WTC11 (cell line): ENCODE measurements around the gene ALG14.

Source experiments
- FOXK1 ChIP-seq: sonication (generic); formaldehyde crosslinking; IDR thresholded peaks from 2 replicates; pipeline ENCODE4 v1.8.0; 2022; ENCODE audit warnings: mild to moderate bottlenecking, moderate library complexity, missing genetic modification reagents
- SMAD3 ChIP-seq: sonication (generic); formaldehyde crosslinking; IDR thresholded peaks from 2 replicates; pipeline ENCODE4 v1.8.0; 2022; ENCODE audit warnings: missing genetic modification reagents, mild to moderate bottlenecking, borderline replicate concordance
- TEAD1 ChIP-seq: sonication (generic); formaldehyde crosslinking; IDR thresholded peaks from 2 replicates; pipeline ENCODE4 v1.8.0; 2022; ENCODE audit warnings: mild to moderate bottlenecking, missing genetic modification reagents
- TF ChIP-seq, protein P1 (sequence below): fragments of 250-450 bp; sonication (Bioruptor Pico); IDR thresholded peaks from 2 replicates; pipeline ENCODE4 v2.1.2; 2022; ENCODE audit warnings: mild to moderate bottlenecking, moderate library complexity
- TF ChIP-seq, protein P2 (sequence below): fragments of 200-600 bp; IDR thresholded peaks from 2 replicates; pipeline ENCODE4 v1.8.0; 2022; ENCODE audit warnings: antibody characterized with exemption

DNA sequence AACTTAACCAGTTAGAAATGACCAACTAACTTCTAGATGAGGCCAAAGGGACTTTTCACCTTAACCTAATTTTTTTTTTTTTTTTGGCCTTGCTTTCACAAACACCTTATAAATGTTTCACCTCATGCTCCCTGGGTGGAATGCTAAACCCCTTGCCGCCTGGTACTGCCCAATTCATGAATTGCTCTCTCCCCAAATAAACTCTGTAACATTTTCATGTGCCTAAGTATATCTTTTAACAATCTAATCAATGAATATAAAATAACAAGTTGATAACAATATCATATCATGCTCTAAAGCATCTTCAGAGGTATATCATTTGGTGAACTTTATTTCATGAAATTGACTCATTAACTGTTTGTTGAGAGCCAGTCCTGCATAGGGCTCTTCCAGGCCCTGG, 134.9 kb downstream of the ALG14 start:
- TF ChIP-seq, protein P1, sequence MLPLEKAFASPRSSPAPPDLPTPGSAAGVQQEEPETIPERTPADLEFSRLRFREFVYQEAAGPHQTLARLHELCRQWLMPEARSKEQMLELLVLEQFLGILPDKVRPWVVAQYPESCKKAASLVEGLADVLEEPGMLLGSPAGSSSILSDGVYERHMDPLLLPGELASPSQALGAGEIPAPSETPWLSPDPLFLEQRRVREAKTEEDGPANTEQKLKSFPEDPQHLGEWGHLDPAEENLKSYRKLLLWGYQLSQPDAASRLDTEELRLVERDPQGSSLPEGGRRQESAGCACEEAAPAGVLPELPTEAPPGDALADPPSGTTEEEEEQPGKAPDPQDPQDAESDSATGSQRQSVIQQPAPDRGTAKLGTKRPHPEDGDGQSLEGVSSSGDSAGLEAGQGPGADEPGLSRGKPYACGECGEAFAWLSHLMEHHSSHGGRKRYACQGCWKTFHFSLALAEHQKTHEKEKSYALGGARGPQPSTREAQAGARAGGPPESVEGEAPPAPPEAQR (CRISPR knock-in tag) = no peak
- TF ChIP-seq, protein P2, sequence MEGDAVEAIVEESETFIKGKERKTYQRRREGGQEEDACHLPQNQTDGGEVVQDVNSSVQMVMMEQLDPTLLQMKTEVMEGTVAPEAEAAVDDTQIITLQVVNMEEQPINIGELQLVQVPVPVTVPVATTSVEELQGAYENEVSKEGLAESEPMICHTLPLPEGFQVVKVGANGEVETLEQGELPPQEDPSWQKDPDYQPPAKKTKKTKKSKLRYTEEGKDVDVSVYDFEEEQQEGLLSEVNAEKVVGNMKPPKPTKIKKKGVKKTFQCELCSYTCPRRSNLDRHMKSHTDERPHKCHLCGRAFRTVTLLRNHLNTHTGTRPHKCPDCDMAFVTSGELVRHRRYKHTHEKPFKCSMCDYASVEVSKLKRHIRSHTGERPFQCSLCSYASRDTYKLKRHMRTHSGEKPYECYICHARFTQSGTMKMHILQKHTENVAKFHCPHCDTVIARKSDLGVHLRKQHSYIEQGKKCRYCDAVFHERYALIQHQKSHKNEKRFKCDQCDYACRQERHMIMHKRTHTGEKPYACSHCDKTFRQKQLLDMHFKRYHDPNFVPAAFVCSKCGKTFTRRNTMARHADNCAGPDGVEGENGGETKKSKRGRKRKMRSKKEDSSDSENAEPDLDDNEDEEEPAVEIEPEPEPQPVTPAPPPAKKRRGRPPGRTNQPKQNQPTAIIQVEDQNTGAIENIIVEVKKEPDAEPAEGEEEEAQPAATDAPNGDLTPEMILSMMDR = no peak
- TF ChIP-seq TEAD1 (CRISPR knock-in tag) = no peak
- TF ChIP-seq FOXK1 = no peak
- TF ChIP-seq SMAD3 (CRISPR knock-in tag) = no peak
